HepG2 (cell line): ENCODE data around the gene MARS1. TPM values are rescaled to one million over a fixed set of nuclear protein-coding genes. Genes with fewer than 3 reads are reported as not detected.

Experiments
- ATAC-seq: fragments of 200-7000 bp; cut with Tn5 transposase; 3 replicates; pipeline ENCODE4 v1.9.1; 2020; ENCODE audit warnings: mild to moderate bottlenecking, moderate library complexity
- BruUV-seq: library from RNA; stranded (reverse); fragments of 400-500 nt; replicated peaks from 2 replicates; lab custom pipeline; 2021; lab: Mats Ljungman, UMichigan
- CTCF ChIA-PET: fragments of 300-600 bp; formaldehyde crosslinking; extraction: SDS; loops from one replicate; lab custom pipeline; 2021; ENCODE audit warnings: low total read pairs, inconsistent platforms, low intra/inter-chr PET ratio; lab: Yijun Ruan, JAX
- POLR2A ChIA-PET: fragments of 350-600 bp; sonication (Branson Sonifier 250); formaldehyde crosslinking; loops from one replicate; lab custom pipeline; 2020; ENCODE audit warnings: antibody characterized with exemption, inconsistent platforms; lab: Yijun Ruan, JAX
- DNase-seq: peaks from one replicate; pipeline ENCODE4 v3.0.0-alpha.2; 2015; ENCODE audit warnings: low spot score
- FAIRE-seq: peaks from 3 replicates; lab custom pipeline; 2011; peaks lifted over from hg19 to GRCh38; lab: Jason Lieb, UNC
- H2AFZ ChIP-seq: one replicate; pipeline ENCODE4 v1.6.1; 2011; ENCODE audit warnings: low read length, inconsistent platforms
- H3K27ac ChIP-seq: fragments of 300-600 bp; 3 replicates; pipeline ENCODE4 v1.8.0; 2011; ENCODE audit warnings: mixed run types, mild to moderate bottlenecking, mixed read lengths, low read length, inconsistent platforms; ENCODE audit not compliant: insufficient read depth; ENCODE audit errors: extremely low read length
- H3K27me3 ChIP-seq, 2 experiments: fragments of 200-600 bp in 1 of 2; 2 replicates in 1 of 2; 3 replicates in 1 of 2; pipeline versions ENCODE4 v1.6.0 to v1.8.0; 2011; ENCODE audit warnings: low read length in 2 of 2, mild to moderate bottlenecking in 2 of 2, moderate library complexity in 2 of 2, inconsistent platforms in 1 of 2; ENCODE audit not compliant: insufficient read depth in 2 of 2, control insufficient read depth in 1 of 2
- H3K36me3 ChIP-seq, 2 experiments: fragments of 200-600 bp in 1 of 2; replicated peaks in 1 of 2; 2 replicates in 1 of 2; 3 replicates in 1 of 2; pipeline versions ENCODE4 v1.5.1 to v1.8.0; 2011; ENCODE audit warnings: low read length in 2 of 2, inconsistent platforms in 1 of 2; ENCODE audit not compliant: insufficient read depth in 2 of 2, control insufficient read depth in 1 of 2
- H3K4me1 ChIP-seq: 2 replicates; pipeline ENCODE4 v1.5.1; 2012; ENCODE audit warnings: low read length, inconsistent platforms; ENCODE audit not compliant: insufficient read depth
- H3K4me2 ChIP-seq: 2 replicates; pipeline ENCODE4 v1.6.0; 2011; ENCODE audit warnings: low read depth, low read length, inconsistent platforms
- H3K4me3 ChIP-seq, 3 experiments: fragments of 200-600 bp in 1 of 3; sonication (generic), shearing (Covaris generic) in 1 of 3; replicated peaks in 1 of 3; 2 replicates each; pipeline ENCODE4 v1.5.1; 2011 to 2016; ENCODE audit warnings: low read length in 3 of 3, inconsistent platforms in 2 of 3, low read depth in 2 of 3, mild to moderate bottlenecking in 2 of 3, control low read depth in 1 of 3, mixed read lengths in 1 of 3; ENCODE audit not compliant: insufficient read depth in 1 of 3
- H3K79me2 ChIP-seq: one replicate; pipeline ENCODE4 v1.6.1; 2011; ENCODE audit warnings: low read length, inconsistent platforms; ENCODE audit not compliant: insufficient read depth
- H3K9ac ChIP-seq: 2 replicates; pipeline ENCODE4 v1.6.0; 2011; ENCODE audit warnings: mild to moderate bottlenecking, low read depth, low read length, inconsistent platforms; ENCODE audit not compliant: insufficient read depth
- H3K9me3 ChIP-seq: 2 replicates; pipeline ENCODE4 v1.5.1; 2012; ENCODE audit warnings: mild to moderate bottlenecking, low read length
- H4K20me1 ChIP-seq: 2 replicates; pipeline ENCODE4 v1.6.0; 2011; ENCODE audit warnings: inconsistent platforms, mild to moderate bottlenecking, low read length, moderate library complexity; ENCODE audit not compliant: insufficient read depth
- AHR ChIP-seq: IDR thresholded peaks from 2 replicates; pipeline ENCODE4 v1.6.1; 2018; ENCODE audit warnings: missing genetic modification reagents, missing compliant biosample characterization
- FOXA1 ChIP-seq, 2 experiments: fragments of 450-650 bp in 1 of 2; sonication (generic) in 1 of 2; formaldehyde crosslinking in 1 of 2; IDR thresholded peaks; 2 replicates each; pipeline versions ENCODE4 v1.4.0 to v1.6.1; 2016 to 2020; ENCODE audit warnings: missing genetic modification reagents in 1 of 2
- HOXA7 ChIP-seq: sonication (generic); formaldehyde crosslinking; IDR thresholded peaks from 2 replicates; pipeline ENCODE4 v1.8.1; 2022; ENCODE audit warnings: mild to moderate bottlenecking, missing genetic modification reagents, moderate library complexity
- JUNB ChIP-seq: sonication (generic); formaldehyde crosslinking; IDR thresholded peaks from 2 replicates; pipeline ENCODE4 v1.8.0; 2022; ENCODE audit warnings: missing genetic modification reagents, mild to moderate bottlenecking, borderline replicate concordance
- KAT2B ChIP-seq: fragments of 150-350 bp; IDR thresholded peaks from 2 replicates; pipeline ENCODE4 v1.6.1; 2014; ENCODE audit warnings: low read depth, low read length, borderline replicate concordance
- KDM1A ChIP-seq: IDR thresholded peaks from 2 replicates; pipeline ENCODE4 v1.6.1; 2016; ENCODE audit warnings: missing compliant biosample characterization
- NR2F1 ChIP-seq, 2 experiments: fragments of 450-650 bp in 1 of 2; formaldehyde crosslinking in 1 of 2; IDR thresholded peaks; 2 replicates each; pipeline versions ENCODE4 v1.5.0 to v1.6.1; 2016 to 2020; ENCODE audit warnings: mild to moderate bottlenecking in 1 of 2, missing compliant biosample characterization in 1 of 2, missing genetic modification reagents in 1 of 2, moderate library complexity in 1 of 2
- PAWR ChIP-seq: sonication (generic); formaldehyde crosslinking; IDR thresholded peaks from 2 replicates; pipeline ENCODE4 v1.4.0; 2020; ENCODE audit warnings: missing genetic modification reagents, mild to moderate bottlenecking, borderline replicate concordance
- STAG1 ChIP-seq: sonication (generic); formaldehyde crosslinking; IDR thresholded peaks from 2 replicates; pipeline ENCODE4 v1.4.0; 2020; ENCODE audit warnings: missing genetic modification reagents
- TARDBP ChIP-seq: sonication (generic); formaldehyde crosslinking; IDR thresholded peaks from 2 replicates; pipeline ENCODE4 v1.8.0; 2022; ENCODE audit warnings: mild to moderate bottlenecking, missing genetic modification reagents
- TBX2 ChIP-seq: sonication (generic); formaldehyde crosslinking; IDR thresholded peaks from 2 replicates; pipeline ENCODE4 v1.5.0; 2020; ENCODE audit warnings: missing genetic modification reagents, mild to moderate bottlenecking, borderline replicate concordance
- TGIF2 ChIP-seq: IDR thresholded peaks from 2 replicates; pipeline ENCODE4 v1.6.1; 2016; ENCODE audit warnings: control low read depth, missing compliant biosample characterization
- TMF1 ChIP-seq: sonication (generic); formaldehyde crosslinking; IDR thresholded peaks from 2 replicates; pipeline ENCODE4 v1.8.1; 2022; ENCODE audit warnings: low read depth, missing genetic modification reagents
- ZNF570 ChIP-seq: sonication (generic); formaldehyde crosslinking; IDR thresholded peaks from 2 replicates; pipeline ENCODE4 v1.4.0; 2020; ENCODE audit warnings: mild to moderate bottlenecking, missing genetic modification reagents, borderline replicate concordance
- WGBS: methylation state at CpG from one replicate; pipeline ENCODE4 v1.1.6; 2017; ENCODE audit warnings: low lambda C conversion rate; 5-methylcytosine and 5-hydroxymethylcytosine counted together
- in situ Hi-C: cut with HindIII; loops from 2 replicates; pipeline ENCODE4 v1.10.0; 2017; ENCODE audit warnings: low pct_unique_long_range_greater_than_20kb; ENCODE audit not compliant: extremely low pct_ligation_motif_present
- intact Hi-C: fragments of 100-400 bp; cut with micrococcal nuclease; formaldehyde crosslinking; loops from one replicate; pipeline ENCODE4 v1.10.0; 2022; ENCODE audit not compliant: unreplicated experiment
- polyA plus RNA-seq, 8 experiments: library from polyadenylated mRNA; depleted of rRNA in 3 of 8; stranded (reverse) in 7 of 8; unstranded in 1 of 8; fragments of >200 nt; fragmentation: Illumina TruSeq in 4 of 8; extraction: Trizol in 4 of 8; gene quantifications; 2 replicates each; pipeline versions ENCODE4 v1.2.1 to v1.2.3, GENCODE V29; 2011 to 2016; ENCODE audit warnings: low read depth in 4 of 8, missing spikeins in 1 of 8, mixed read lengths in 1 of 8; ENCODE audit not compliant: insufficient read depth in 1 of 8
- total RNA-seq, 5 experiments: library from RNA; depleted of rRNA; stranded (reverse); fragments of >200 nt; fragmentation: Illumina TruSeq; extraction: Trizol; gene quantifications; 2 replicates each; pipeline ENCODE4 v1.2.3, GENCODE V29; 2016; ENCODE audit warnings: low read depth in 1 of 5
- TF ChIP-seq, protein P1 (sequence below), 2 experiments: sonication (generic) in 1 of 2; formaldehyde crosslinking in 1 of 2; IDR thresholded peaks; 2 replicates each; pipeline versions ENCODE4 v1.4.0 to v1.6.1; 2018 to 2020; ENCODE audit warnings: missing genetic modification reagents in 2 of 2, borderline replicate concordance in 1 of 2, low read depth in 1 of 2, mild to moderate bottlenecking in 1 of 2, missing biosample characterization in 1 of 2
- TF ChIP-seq, protein P2 (sequence below): IDR thresholded peaks from 2 replicates; pipeline ENCODE4 v1.6.1; 2016; ENCODE audit warnings: low read depth, borderline replicate concordance
- TF ChIP-seq, protein P3 (sequence below): sonication (generic); formaldehyde crosslinking; IDR thresholded peaks from 2 replicates; pipeline ENCODE4 v1.4.0; 2020; ENCODE audit warnings: mild to moderate bottlenecking, low read depth, missing genetic modification reagents
- TF ChIP-seq, protein P4 (sequence below): IDR thresholded peaks from 2 replicates; pipeline ENCODE4 v1.6.1; 2012; ENCODE audit warnings: inconsistent platforms
- TF ChIP-seq, protein P5 (sequence below): sonication (generic); formaldehyde crosslinking; IDR thresholded peaks from 2 replicates; pipeline ENCODE4 v1.4.0; 2020; ENCODE audit warnings: missing genetic modification reagents

Gene MARS1
- total and polyA plus RNA-seq, 2 of the 13 experiments (the other 11 are each of a cell fraction or from before 2014, with no cell fraction given): 115 to 181 TPM

DNA sequence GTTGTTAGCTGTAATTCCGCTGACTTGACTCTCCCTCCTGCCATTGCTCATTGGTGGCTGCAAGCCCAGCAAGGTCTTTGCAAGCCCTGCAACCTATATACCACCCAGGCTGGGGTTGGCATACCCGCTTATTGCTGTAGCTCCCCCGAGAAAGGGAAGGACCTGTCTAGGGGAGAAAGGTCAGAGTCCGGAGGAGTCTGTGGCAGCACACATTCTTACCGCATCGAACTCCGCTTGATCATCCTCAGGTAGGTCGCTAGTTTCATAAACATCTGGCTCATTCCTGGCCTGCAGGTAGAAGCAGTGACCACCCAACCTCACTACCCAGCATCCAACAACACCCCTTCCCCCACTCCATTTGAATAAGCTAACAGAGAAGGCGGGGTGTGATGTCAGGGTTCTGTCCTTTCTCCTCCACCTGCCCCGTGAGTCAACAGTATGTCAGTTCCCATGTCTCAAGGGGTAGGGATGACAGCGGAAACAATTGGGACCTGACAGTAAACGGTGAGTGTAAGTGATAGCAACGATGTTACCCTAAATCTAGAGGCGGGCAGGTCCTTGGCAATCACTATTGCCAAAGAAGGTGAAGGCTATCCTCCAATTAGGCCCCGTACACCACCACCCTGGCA is 58.1 kb downstream of the MARS1 start:
- FAIRE-seq (peak; percentile 37), DNase-seq (peak; percentile 40), ATAC-seq (peak; percentile 16)
- no peak overlapping the region for H2AFZ ChIP-seq
- BruUV-seq: no TSS peak
- peak overlapping the region; percentile 56 for H3K27ac ChIP-seq
- peak overlapping the region; percentile 95 for H3K9ac ChIP-seq
- intact Hi-C loops (loop anchor here (1.0 kb wide), 1 partner anchor 30 kb away; no protein-coding TSS in a partner anchor), in situ Hi-C loops (no loop called here)
- H3K27me3 ChIP-seq: peaks cover 0 to 27% of the 10 kb centered on the region in 2 experiments; a peak in 2 of 5 replicates
- no peaks in the 10 kb centered on the region for H4K20me1 ChIP-seq
- ChIA-PET POLR2A (interaction anchor here (1.0 to 2.7 kb wide), 11 partner anchors 8 to 65 kb away, joined by 3 to 35 read pairs (median 13); partner anchors contain the start of genes ARHGEF25, DDIT3 and DTX3), CTCF (interaction anchor here (1.1 kb wide), 1 partner anchor 37 kb away, joined by 3 read pairs; no protein-coding TSS in a partner anchor)
- H3K79me2 ChIP-seq: peaks cover 20% of the 10 kb centered on the region
- peaks cover 50% of the 10 kb centered on the region for H3K4me1 ChIP-seq
- H3K36me3 ChIP-seq: peaks cover 0 to 3% of the 10 kb centered on the region in 2 experiments; a peak in 1 of 5 replicates
- peak overlapping the region; percentile 94 for H3K4me2 ChIP-seq
- H3K4me3 ChIP-seq: peak overlapping the region; percentile 87 to 96 (median 91)
- H3K9me3 ChIP-seq: no peaks in the 10 kb centered on the region
- 48% methylated on average over 15 of the region's 15 CpGs for WGBS
- TF ChIP-seq, protein P1, sequence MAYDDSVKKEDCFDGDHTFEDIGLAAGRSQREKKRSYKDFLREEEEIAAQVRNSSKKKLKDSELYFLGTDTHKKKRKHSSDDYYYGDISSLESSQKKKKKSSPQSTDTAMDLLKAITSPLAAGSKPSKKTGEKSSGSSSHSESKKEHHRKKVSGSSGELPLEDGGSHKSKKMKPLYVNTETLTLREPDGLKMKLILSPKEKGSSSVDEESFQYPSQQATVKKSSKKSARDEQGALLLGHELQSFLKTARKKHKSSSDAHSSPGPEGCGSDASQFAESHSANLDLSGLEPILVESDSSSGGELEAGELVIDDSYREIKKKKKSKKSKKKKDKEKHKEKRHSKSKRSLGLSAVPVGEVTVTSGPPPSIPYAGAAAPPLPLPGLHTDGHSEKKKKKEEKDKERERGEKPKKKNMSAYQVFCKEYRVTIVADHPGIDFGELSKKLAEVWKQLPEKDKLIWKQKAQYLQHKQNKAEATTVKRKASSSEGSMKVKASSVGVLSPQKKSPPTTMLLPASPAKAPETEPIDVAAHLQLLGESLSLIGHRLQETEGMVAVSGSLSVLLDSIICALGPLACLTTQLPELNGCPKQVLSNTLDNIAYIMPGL (CRISPR knock-in tag; IDR thresholded peaks at IDR 0.05; ENCODE audit: borderline replicate concordance in 1 of 2, low read depth in 1 of 2): no peak
- TF ChIP-seq TGIF2 (CRISPR knock-in tag) (peak; percentile 40; the same call in 1 of the 2 replicates), KDM1A (CRISPR knock-in tag) (no peak), PAWR (CRISPR knock-in tag) (no peak), NR2F1 (CRISPR knock-in tag; IDR thresholded peaks at IDR 0.05) (no peak), STAG1 (no peak), TARDBP (no peak), JUNB (CRISPR knock-in tag) (no peak), AHR (no peak), ZNF570 (CRISPR knock-in tag) (no peak), KAT2B (no peak), TMF1 (CRISPR knock-in tag) (no peak), TBX2 (CRISPR knock-in tag) (no peak), HOXA7 (CRISPR knock-in tag) (no peak), FOXA1 (IDR thresholded peaks at IDR 0.05) (no peak), FOXA1 (CRISPR knock-in tag; IDR thresholded peaks at IDR 0.05) (peak; percentile 41; the same call in 1 of the 2 replicates)
- TF ChIP-seq, protein P2, sequence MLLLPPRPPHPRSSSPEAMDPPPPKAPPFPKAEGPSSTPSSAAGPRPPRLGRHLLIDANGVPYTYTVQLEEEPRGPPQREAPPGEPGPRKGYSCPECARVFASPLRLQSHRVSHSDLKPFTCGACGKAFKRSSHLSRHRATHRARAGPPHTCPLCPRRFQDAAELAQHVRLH: no peak
- TF ChIP-seq, protein P3, sequence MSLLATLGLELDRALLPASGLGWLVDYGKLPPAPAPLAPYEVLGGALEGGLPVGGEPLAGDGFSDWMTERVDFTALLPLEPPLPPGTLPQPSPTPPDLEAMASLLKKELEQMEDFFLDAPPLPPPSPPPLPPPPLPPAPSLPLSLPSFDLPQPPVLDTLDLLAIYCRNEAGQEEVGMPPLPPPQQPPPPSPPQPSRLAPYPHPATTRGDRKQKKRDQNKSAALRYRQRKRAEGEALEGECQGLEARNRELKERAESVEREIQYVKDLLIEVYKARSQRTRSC (CRISPR knock-in tag): no peak
- TF ChIP-seq, protein P4, sequence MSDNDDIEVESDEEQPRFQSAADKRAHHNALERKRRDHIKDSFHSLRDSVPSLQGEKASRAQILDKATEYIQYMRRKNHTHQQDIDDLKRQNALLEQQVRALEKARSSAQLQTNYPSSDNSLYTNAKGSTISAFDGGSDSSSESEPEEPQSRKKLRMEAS: 0 out of 2 replicates have a peak, but pooled peaks have one; percentile 15
- TF ChIP-seq, protein P5, sequence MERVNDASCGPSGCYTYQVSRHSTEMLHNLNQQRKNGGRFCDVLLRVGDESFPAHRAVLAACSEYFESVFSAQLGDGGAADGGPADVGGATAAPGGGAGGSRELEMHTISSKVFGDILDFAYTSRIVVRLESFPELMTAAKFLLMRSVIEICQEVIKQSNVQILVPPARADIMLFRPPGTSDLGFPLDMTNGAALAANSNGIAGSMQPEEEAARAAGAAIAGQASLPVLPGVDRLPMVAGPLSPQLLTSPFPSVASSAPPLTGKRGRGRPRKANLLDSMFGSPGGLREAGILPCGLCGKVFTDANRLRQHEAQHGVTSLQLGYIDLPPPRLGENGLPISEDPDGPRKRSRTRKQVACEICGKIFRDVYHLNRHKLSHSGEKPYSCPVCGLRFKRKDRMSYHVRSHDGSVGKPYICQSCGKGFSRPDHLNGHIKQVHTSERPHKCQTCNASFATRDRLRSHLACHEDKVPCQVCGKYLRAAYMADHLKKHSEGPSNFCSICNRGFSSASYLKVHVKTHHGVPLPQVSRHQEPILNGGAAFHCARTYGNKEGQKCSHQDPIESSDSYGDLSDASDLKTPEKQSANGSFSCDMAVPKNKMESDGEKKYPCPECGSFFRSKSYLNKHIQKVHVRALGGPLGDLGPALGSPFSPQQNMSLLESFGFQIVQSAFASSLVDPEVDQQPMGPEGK: no peak
